Erythroblast (primary cell): ENCODE data around the gene DNAI2.

ENCODE experiments used
- DNase-seq, 2 experiments: peaks; one replicate each; lab custom pipeline; 2025; lab: John Stamatoyannopoulos, UW
- GATA1 ChIP-seq: IDR thresholded peaks from 2 replicates; pipeline ENCODE4 v1.6.1; 2011; ENCODE audit warnings: low read depth, mild to moderate bottlenecking, control low read depth, low read length, moderate library complexity
- POLR2A ChIP-seq: IDR thresholded peaks from 2 replicates; pipeline ENCODE4 v1.6.1; 2011; ENCODE audit warnings: mild to moderate bottlenecking, low read length

Gene DNAI2

DNA sequence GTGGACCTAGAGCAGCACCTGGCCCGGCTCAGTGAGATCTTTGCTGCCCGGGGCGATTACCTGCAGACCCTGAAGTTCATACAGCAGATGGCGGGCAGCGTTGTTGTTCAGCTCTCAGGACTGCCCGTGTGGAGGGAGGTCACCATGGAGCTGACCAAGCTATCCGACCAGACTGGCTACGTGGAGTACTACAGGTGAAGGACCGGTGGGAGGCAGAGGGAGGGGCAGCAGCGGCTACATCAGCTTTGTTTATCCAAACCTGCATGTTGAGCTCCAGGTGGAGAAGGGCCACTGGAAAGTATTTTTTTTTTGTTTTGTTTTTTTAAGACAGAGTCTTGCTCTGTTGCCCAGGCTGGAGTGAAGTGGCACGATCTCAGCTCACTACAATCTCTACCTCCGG lies 36.7 kb upstream of the DNAI2 start:
- no peak for DNase-seq
- TF ChIP-seq POLR2A (no peak), GATA1 (no peak)

DNA sequence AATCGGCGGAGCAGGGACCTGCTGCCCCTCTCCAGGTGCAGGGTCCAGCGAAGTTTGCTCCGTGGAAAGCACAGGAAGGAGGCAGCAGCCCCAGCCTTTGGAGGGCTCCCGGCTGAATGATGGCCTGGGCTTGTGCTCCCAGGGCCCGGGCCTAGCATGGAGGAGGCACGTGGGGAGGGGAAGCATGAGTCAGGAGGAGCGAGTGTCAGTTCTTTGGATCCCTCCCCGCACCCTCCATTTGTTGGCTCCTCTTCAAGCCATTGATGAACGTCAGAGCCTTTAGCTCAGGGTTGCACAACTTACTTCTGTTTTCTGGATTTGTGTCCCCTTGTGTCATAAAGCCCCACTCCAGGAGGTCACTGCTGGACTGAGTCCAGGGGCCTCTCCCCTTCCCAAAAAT lies 34.9 kb upstream of the DNAI2 start:
- no peak for DNase-seq

DNA sequence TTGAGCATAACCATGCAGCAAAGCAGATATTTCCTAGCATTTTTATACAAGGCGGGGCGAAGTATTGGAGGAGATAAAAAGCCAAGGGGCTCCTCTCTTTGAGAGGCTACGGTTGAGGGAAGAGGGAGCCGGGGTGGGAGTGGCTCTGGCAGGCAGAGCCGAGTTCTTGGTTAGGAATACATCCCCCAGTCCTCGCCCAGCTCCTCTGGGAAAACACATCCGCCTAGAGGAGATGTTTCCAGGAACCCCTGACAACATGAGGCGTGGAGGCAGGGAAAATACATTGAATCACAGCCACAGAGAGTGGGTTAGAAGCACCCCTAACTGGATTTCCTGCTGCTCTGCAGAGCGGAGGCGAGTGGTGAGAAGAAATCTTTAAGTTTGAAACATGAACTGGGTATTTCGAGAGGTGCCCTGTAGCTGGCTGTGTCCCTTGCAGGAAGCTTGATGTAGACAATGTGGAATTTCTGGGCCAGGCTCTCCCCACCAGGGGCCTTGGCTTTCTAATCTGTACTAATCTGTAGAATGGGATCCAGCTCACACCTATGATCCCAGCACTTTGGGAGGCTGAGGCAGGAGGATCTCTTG lies 33.3 kb upstream of the DNAI2 start:
- DNase-seq: no peak
- TF ChIP-seq POLR2A: no peak
- TF ChIP-seq GATA1: no peak

More for the DNA sequence above, 34.9 kb upstream of the DNAI2 start:
- TF ChIP-seq POLR2A: no peak

GRCh38 chr17:74241431-74241830 lies 32.6 kb upstream of the DNAI2 start:
- no peak for TF ChIP-seq POLR2A
- no peak for TF ChIP-seq GATA1
- DNase-seq: no peak

DNA sequence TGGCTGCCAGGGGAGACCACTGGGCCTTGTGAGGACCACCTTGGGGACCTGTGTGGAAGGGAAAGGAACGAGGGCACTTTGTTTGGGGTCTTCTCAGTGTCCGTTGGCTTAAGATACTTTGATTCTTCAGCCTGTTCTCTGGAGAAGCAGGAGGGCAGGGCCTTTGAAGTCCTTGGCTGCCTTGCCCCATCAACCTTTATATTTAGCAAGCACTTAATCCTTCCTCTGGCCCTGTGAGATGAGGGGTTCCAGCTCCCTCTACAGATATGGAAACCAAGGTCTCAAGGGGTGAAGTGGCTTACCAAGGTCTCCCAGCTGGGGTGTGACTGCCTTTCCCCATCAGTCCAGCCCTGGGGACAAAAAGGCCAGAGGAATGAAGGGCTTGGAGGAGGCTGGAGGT lies 32.2 kb upstream of the DNAI2 start:
- TF ChIP-seq POLR2A (no peak), GATA1 (no peak)

DNA sequence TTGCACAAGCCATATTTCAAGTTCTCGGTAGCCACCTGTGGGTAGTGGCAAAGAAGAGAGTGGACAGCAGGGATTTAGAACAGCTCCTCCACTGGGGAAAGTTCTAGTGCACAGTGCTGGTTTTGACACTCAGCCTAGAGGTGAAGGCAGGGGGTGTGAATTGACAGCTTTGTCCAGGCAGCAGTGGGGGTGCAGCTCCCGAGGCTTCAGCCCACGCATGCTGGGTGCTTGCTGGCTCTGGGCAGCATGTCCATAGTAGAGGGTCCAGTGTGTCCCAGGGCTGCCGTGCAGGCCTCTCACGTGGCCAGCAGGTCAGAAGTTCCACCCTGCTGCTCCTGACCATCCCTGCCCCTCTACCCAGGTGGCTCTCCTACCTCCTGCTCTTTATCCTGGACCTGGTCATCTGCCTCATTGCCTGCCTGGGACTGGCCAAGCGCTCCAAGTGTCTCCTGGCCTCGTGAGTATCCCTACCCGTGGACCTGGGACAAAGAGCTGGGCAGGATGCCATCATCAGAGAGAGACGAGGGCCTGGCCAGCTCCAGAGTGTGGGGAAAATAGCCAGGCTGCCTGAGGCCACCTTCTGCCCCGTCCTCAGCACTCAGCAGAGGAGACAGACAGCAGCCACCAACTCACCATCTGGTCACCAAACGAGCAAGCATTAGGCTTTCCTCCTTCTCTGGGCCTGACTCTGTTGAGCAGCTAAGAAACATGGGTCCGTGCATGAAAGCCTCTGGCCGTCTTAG lies 30.9 kb upstream of the DNAI2 start:
- no peak for DNase-seq
- TF ChIP-seq GATA1 (no peak), POLR2A (no peak)

More for the DNA sequence above, 32.2 kb upstream of the DNAI2 start:
- no peak for DNase-seq

- no peak for DNase-seq
- no peak for TF ChIP-seq GATA1
- no peak for TF ChIP-seq POLR2A
These were observed 29.9 kb upstream of the DNAI2 start for GRCh38 chr17:74244128-74244527.

- DNase-seq: no peak
- no peak for TF ChIP-seq GATA1
- TF ChIP-seq POLR2A: no peak
These were observed 29.5 kb upstream of the DNAI2 start for GRCh38 chr17:74244548-74244947.

- no peak for DNase-seq
- TF ChIP-seq POLR2A: no peak
- TF ChIP-seq GATA1: no peak
These were observed 28.7 kb upstream of the DNAI2 start for GRCh38 chr17:74245145-74245831.

DNA sequence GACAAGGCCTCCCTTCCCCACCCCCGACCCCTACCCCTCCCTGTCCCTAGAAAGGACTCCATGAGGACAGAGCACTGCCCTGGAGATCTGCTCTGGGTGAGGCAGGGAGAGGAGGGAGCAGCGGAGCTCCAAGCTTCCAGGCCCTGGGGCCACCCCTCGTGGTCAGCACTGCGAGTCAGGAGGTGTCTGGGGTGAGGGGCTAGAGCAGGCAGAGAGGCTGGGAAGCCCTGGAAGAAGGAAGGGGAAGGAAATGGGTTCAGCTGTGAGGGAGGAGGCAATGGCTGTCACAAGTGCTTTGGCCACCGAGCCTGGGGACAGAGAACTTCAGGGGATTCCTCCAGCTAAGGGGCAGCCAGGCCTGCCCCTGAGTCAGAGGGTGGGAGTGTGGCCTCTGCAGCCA lies 28.2 kb upstream of the DNAI2 start:
- TF ChIP-seq POLR2A (no peak), GATA1 (no peak)
- no peak for DNase-seq

GRCh38 chr17:74249590-74250270 lies 24.3 kb upstream of the DNAI2 start:
- no peak for TF ChIP-seq POLR2A
- TF ChIP-seq GATA1: no peak
- no peak for DNase-seq

GRCh38 chr17:74250324-74250995 lies 23.6 kb upstream of the DNAI2 start:
- DNase-seq: no peak
- TF ChIP-seq POLR2A: no peak
- TF ChIP-seq GATA1: no peak

DNA sequence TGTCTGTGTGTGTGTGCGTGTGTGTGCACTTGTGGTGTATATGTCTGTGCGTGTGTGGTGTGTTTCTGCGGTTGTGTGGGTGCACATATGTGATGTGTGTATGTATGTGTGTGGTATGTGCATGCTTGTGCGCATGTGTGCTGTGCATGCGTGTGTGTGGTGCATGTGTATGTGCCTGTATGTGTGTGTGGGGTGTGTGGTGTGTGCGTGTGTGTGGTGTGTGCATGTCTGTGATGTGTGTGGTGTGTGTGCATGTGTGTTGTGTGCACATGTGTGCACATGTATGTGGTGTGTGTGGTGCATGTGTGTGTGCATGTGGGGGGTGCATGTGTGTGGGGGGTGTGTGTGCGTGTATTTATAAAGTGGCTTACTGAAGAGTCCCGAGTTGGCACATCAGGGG lies 23.0 kb upstream of the DNAI2 start:
- DNase-seq: no peak
- TF ChIP-seq POLR2A (no peak), GATA1 (no peak)
